ENCODE results near the gene NECTIN1.
A peak's percentile ranks its signal among the peaks of the same experiment; 100 is the strongest.

NECTIN1 gene

DNA sequence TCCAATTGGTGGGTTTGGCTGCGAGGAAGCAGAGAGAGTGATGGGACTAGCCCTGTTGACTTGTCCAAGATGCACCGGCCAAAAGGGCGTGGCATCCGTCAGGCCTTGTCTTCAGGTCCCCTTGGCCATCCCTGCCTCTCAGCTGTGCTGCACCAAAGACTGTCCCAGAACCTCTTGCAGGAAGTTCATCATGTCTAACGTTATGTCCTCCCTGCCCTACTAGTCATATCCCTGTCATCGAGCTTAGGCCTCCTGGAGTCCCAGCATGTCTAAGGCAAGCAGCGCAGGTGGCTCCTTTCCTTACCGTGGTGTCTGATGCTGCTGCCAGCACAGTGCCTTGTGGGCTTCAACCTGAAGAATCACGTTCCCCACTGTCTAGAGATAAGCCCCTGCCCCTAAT, 51.2 kb downstream of the NECTIN1 start:
- Histone ChIP-seq H3K4me3 (ENCODE audit: insufficient read depth, low read length, poor library complexity, severe bottlenecking) (no peak overlapping the region), H3K4me2 (ENCODE audit: low read depth, low read length, poor library complexity, severe bottlenecking) (no peak overlapping the region), H2AFZ (ENCODE audit: low read depth, low read length, severe bottlenecking) (no peak overlapping the region), H3K9ac (ENCODE audit: low read length) (no peak overlapping the region), H4K20me1 (ENCODE audit: low read depth, low read length) (no peaks in the 10 kb centered on the region), H3K79me2 (ENCODE audit: insufficient read depth, low read length) (no peaks in the 10 kb centered on the region; the same call in 1 of the 2 replicates), H3F3A (ENCODE audit: insufficient read depth) (peaks cover 22% of the 10 kb centered on the region), H3K9me2 (replicated peaks; ENCODE audit: insufficient read depth, low read length) (no peaks in the 10 kb centered on the region), H3K27me3 (ENCODE audit: low read length) (no peaks in the 10 kb centered on the region), H3K36me3 (ENCODE audit: low read length) (peaks cover 10% of the 10 kb centered on the region), H3K27ac (ENCODE audit: low read depth, low read length) (no peak overlapping the region), H3K9me3 (ENCODE audit: insufficient read depth, low read length) (peaks cover 9% of the 10 kb centered on the region; the same call in 1 of the 2 replicates)
- no peak for TF ChIP-seq EZH2phosphoT487 (conservative IDR thresholded peaks at IDR 0.05; ENCODE audit: low read length)

DNA sequence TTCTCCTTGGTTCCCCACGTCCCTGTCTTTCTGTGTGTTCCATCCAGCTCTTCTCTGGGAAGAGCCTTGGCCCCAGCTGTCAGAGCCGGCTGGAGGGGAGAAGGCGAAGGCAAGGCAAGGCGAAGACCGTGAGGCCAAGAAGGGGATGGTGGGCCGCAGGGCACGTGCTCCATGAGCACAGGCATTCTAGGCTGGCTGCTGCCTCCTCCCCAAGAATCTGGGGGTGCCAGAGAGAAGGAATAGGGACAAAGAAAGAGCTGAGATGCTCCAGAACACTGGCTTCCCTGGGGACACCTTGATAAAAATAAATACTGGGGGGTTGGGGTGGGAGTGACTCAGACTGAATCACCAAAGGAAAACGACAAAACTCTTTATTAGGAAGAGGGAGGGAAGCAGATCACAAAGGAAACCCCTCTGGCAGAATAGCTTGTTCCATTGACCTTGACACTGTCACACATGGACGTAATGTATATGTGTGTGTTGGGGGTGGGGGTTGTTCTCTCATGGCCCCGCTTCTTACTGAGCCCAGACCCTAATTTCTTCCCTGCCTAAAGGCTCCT, 52.5 kb downstream of the NECTIN1 start:
- Histone ChIP-seq H3K9me2 (replicated peaks; ENCODE audit: insufficient read depth, low read length) (no peaks in the 10 kb centered on the region), H3K27me3 (ENCODE audit: low read length) (no peaks in the 10 kb centered on the region), H3K4me3 (ENCODE audit: insufficient read depth, low read length, poor library complexity, severe bottlenecking) (no peak overlapping the region), H2AFZ (ENCODE audit: low read depth, low read length, severe bottlenecking) (no peak overlapping the region), H3F3A (ENCODE audit: insufficient read depth) (peaks cover 22% of the 10 kb centered on the region), H4K20me1 (ENCODE audit: low read depth, low read length) (no peaks in the 10 kb centered on the region), H3K36me3 (ENCODE audit: low read length) (peaks cover 10% of the 10 kb centered on the region), H3K27ac (ENCODE audit: low read depth, low read length) (peak overlapping the region; percentile 98), H3K9me3 (ENCODE audit: insufficient read depth, low read length) (peaks cover 9% of the 10 kb centered on the region; the same call in 1 of the 2 replicates), H3K9ac (ENCODE audit: low read length) (no peak overlapping the region), H3K4me2 (ENCODE audit: low read depth, low read length, poor library complexity, severe bottlenecking) (no peak overlapping the region), H3K79me2 (ENCODE audit: insufficient read depth, low read length) (no peaks in the 10 kb centered on the region)
- no peak for TF ChIP-seq EZH2phosphoT487 (conservative IDR thresholded peaks at IDR 0.05; ENCODE audit: low read length)
- TF ChIP-seq, protein P1, sequence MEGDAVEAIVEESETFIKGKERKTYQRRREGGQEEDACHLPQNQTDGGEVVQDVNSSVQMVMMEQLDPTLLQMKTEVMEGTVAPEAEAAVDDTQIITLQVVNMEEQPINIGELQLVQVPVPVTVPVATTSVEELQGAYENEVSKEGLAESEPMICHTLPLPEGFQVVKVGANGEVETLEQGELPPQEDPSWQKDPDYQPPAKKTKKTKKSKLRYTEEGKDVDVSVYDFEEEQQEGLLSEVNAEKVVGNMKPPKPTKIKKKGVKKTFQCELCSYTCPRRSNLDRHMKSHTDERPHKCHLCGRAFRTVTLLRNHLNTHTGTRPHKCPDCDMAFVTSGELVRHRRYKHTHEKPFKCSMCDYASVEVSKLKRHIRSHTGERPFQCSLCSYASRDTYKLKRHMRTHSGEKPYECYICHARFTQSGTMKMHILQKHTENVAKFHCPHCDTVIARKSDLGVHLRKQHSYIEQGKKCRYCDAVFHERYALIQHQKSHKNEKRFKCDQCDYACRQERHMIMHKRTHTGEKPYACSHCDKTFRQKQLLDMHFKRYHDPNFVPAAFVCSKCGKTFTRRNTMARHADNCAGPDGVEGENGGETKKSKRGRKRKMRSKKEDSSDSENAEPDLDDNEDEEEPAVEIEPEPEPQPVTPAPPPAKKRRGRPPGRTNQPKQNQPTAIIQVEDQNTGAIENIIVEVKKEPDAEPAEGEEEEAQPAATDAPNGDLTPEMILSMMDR (IDR thresholded peaks at IDR 0.05; ENCODE audit: insufficient read depth, low read length, poor library complexity, severe bottlenecking), result no peak

DNA sequence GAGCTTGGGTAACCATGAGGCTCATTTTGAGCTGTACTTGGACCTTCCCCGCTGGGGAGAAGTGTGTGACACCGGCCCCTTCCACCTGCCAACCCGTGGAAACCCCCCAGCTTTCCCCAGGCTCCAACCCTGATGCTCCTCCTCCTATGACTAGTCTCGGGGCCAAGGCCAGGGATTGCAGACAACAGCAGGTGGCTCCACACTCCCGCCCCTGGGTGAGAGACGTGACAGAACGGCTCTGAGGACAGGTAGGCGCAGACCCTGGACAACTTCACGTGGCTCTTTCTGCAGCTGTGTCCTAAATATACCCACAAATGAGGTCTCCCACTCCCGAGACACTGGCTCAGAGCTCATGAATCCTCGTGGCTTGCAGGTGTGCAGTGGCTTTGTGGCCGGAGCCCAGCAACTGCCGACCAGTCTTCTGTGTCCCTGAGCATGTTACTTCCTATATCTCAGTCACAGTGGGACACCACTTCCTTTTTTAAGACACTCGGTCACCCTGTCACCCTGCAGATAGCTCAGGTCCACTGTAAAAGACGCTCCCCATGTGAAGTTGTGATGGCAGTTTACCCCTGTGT, 55.2 kb downstream of the NECTIN1 start:
- no peak overlapping the region for H3K4me3 ChIP-seq (ENCODE audit: insufficient read depth, low read length, poor library complexity, severe bottlenecking)
- H3K27me3 ChIP-seq (ENCODE audit: low read length), result no peaks in the 10 kb centered on the region
- H2AFZ ChIP-seq (ENCODE audit: low read depth, low read length, severe bottlenecking), result no peak overlapping the region
- peak overlapping the region; percentile 53 for H3K9ac ChIP-seq (ENCODE audit: low read length)
- TF ChIP-seq, protein P1 (IDR thresholded peaks at IDR 0.05; ENCODE audit: insufficient read depth, low read length, poor library complexity, severe bottlenecking), result peak; percentile 29
- TF ChIP-seq EZH2phosphoT487 (conservative IDR thresholded peaks at IDR 0.05; ENCODE audit: low read length), result no peak
- H3K79me2 ChIP-seq (ENCODE audit: insufficient read depth, low read length), result no peaks in the 10 kb centered on the region
- H3K27ac ChIP-seq (ENCODE audit: low read depth, low read length), result peak overlapping the region; percentile 98
- H3K9me2 ChIP-seq (replicated peaks; ENCODE audit: insufficient read depth, low read length), result no peaks in the 10 kb centered on the region
- peaks cover 22% of the 10 kb centered on the region for H3F3A ChIP-seq (ENCODE audit: insufficient read depth)
- no peaks in the 10 kb centered on the region for H4K20me1 ChIP-seq (ENCODE audit: low read depth, low read length)
- H3K9me3 ChIP-seq (ENCODE audit: insufficient read depth, low read length), result peaks cover 9% of the 10 kb centered on the region; the same call in 1 of the 2 replicates
- H3K36me3 ChIP-seq (ENCODE audit: low read length), result peaks cover 10% of the 10 kb centered on the region
- peak overlapping the region; percentile 56 for H3K4me2 ChIP-seq (ENCODE audit: low read depth, low read length, poor library complexity, severe bottlenecking)
